Trophoblast cell (in vitro differentiated cells and primary cell): ENCODE results near the gene BTBD6.

Experiments
- DNase-seq, 2 donors: peaks; one replicate each; pipeline ENCODE4 v3.0.0-alpha.2; 2016
- H2AFZ ChIP-seq: 2 replicates; pipeline ENCODE4 v1.6.1; 2013; ENCODE audit warnings: low read length, moderate library complexity, mild to moderate bottlenecking; ENCODE audit not compliant: insufficient read depth, poor library complexity
- H2AK5ac ChIP-seq: 2 replicates; pipeline ENCODE4 v1.6.1; 2013; ENCODE audit warnings: mild to moderate bottlenecking, low read length
- H2BK120ac ChIP-seq: 2 replicates; pipeline ENCODE4 v1.6.1; 2013; ENCODE audit warnings: low read length, mild to moderate bottlenecking, moderate library complexity; ENCODE audit not compliant: insufficient read depth, poor library complexity
- H2BK12ac ChIP-seq: 2 replicates; pipeline ENCODE4 v1.6.1; 2013; ENCODE audit warnings: mild to moderate bottlenecking, low read length, moderate library complexity
- H2BK5ac ChIP-seq: 2 replicates; pipeline ENCODE4 v1.6.1; 2013; ENCODE audit warnings: low read length, low read depth, moderate library complexity, mild to moderate bottlenecking; ENCODE audit not compliant: poor library complexity
- H3K14ac ChIP-seq: 2 replicates; pipeline ENCODE4 v1.6.1; 2013; ENCODE audit warnings: mild to moderate bottlenecking, low read length
- H3K18ac ChIP-seq: 2 replicates; pipeline ENCODE4 v1.6.1; 2013; ENCODE audit warnings: mild to moderate bottlenecking, low read length
- H3K23ac ChIP-seq: 2 replicates; pipeline ENCODE4 v1.6.1; 2013; ENCODE audit warnings: low read length
- H3K27ac ChIP-seq: 2 replicates; pipeline ENCODE4 v1.5.1; 2013; ENCODE audit warnings: low read depth, mild to moderate bottlenecking, inconsistent platforms, low read length, moderate library complexity
- H3K27me3 ChIP-seq: 2 replicates; pipeline ENCODE4 v1.6.1; 2013; ENCODE audit warnings: inconsistent platforms, mild to moderate bottlenecking, low read length, moderate library complexity; ENCODE audit not compliant: insufficient read depth
- H3K36me3 ChIP-seq, 2 experiments: 1 replicate in 1 of 2; 2 replicates in 1 of 2; pipeline ENCODE4 v1.6.1; 2013; ENCODE audit warnings: low read length in 2 of 2, mild to moderate bottlenecking in 2 of 2, moderate library complexity in 1 of 2; ENCODE audit not compliant: insufficient read depth in 2 of 2, control insufficient read depth in 1 of 2
- H3K4ac ChIP-seq: 2 replicates; pipeline ENCODE4 v1.6.1; 2013; ENCODE audit warnings: low read depth, mild to moderate bottlenecking, low read length, moderate library complexity
- H3K4me1 ChIP-seq, 2 experiments: 1 replicate in 1 of 2; 2 replicates in 1 of 2; pipeline ENCODE4 v1.6.1; 2013; ENCODE audit warnings: low read length in 2 of 2, mild to moderate bottlenecking in 2 of 2, moderate library complexity in 1 of 2; ENCODE audit not compliant: insufficient read depth in 2 of 2, control insufficient read depth in 1 of 2
- H3K4me2 ChIP-seq: 2 replicates; pipeline ENCODE4 v1.6.1; 2013; ENCODE audit warnings: inconsistent platforms, mild to moderate bottlenecking, low read length, moderate library complexity
- H3K4me3 ChIP-seq: 2 replicates; pipeline ENCODE4 v1.5.1; 2013; ENCODE audit warnings: mild to moderate bottlenecking, low read depth, low read length, inconsistent platforms
- H3K79me1 ChIP-seq: one replicate; pipeline ENCODE4 v1.6.1; 2013; ENCODE audit warnings: low read length
- H3K79me2 ChIP-seq: 2 replicates; pipeline ENCODE4 v1.6.1; 2013; ENCODE audit warnings: low read length, mild to moderate bottlenecking; ENCODE audit not compliant: control insufficient read depth, insufficient read depth, poor library complexity
- H3K9ac ChIP-seq: 2 replicates; pipeline ENCODE4 v1.6.1; 2013; ENCODE audit warnings: mild to moderate bottlenecking, low read length
- H3K9me3 ChIP-seq: 2 replicates; pipeline ENCODE4 v1.6.1; 2013; ENCODE audit warnings: low read depth, mild to moderate bottlenecking, control low read depth, inconsistent platforms, low read length; ENCODE audit not compliant: insufficient read depth
- H4K12ac ChIP-seq: 2 replicates; pipeline ENCODE4 v1.6.1; 2013; ENCODE audit warnings: low read depth, mild to moderate bottlenecking, low read length, moderate library complexity
- H4K8ac ChIP-seq: 2 replicates; pipeline ENCODE4 v1.6.1; 2013; ENCODE audit warnings: low read depth, mild to moderate bottlenecking, low read length, moderate library complexity
- H4K91ac ChIP-seq: one replicate; pipeline ENCODE4 v1.6.1; 2013; ENCODE audit warnings: low read depth, mild to moderate bottlenecking, low read length, moderate library complexity
- WGBS: extraction: QIAGEN DNeasy Blood & Tissue Kit; methylation state at CpG from one replicate; pipeline ENCODE4 v1.1.7; 2013; ENCODE audit warnings: missing lambda C conversion rate; ENCODE audit not compliant: insufficient read length, insufficient coverage; ENCODE audit errors: extremely low coverage; 5-methylcytosine and 5-hydroxymethylcytosine counted together

The BTBD6 gene

DNA sequence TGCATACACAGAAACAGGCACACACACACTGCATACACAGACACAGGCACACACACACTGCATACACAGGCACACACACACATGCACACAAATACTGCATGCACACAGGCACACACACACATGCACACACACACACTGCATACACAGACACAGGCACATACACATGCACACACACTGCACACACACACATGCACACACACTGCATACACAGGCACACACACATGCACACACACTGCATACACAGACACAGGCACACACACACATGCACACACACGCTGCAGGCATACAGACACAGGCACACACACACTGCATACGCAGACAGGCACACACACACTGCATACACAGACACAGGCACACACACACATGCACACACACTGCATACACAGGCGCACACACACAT lies 32.7 kb upstream of the BTBD6 start:
- Histone ChIP-seq H3K27me3 (no peaks in the 10 kb centered on the region), H4K8ac (no peak overlapping the region), H3K36me3 (peaks cover 35 to 39% of the 10 kb centered on the region in 2 experiments)

DNA sequence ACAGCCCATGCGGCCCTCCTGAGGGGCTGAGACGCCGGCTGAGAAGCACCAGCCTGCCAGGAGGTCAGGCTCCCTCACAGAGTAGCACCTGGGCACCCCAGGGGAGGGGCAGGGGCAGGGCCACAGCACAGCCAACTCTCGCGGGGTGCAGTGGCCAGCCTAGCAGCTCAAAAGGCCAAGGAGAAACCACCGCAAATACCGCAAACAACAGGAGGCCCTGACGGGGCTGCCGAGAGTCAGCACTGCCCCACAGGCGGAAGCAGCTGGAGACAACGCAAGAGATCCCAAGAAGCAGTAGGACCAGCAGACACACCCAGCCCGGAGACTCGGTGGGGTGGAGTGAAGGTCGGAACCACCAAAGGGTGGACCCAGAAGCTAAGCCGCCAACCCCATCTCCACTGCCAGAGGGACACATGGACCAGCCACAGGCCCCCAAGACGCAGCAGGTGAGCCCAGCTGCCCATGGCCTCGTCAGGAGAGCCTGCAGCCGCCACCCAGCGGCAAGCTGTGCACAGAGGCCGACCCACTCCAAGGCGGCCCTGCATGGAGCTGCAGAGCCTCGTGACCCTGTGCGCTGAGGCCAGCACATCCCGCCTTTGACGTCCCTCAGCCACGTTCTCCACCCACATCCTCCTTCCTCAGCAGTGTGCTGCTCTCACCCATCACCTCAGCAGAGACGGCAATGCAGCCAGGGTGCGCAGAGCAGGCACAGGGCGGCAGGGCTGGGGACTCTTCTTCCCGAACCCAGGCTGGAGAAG lies 31.7 kb upstream of the BTBD6 start:
- no peak overlapping the region for H4K12ac ChIP-seq
- H3K27me3 ChIP-seq = no peaks in the 10 kb centered on the region
- H2BK120ac ChIP-seq = no peak overlapping the region
- H3K14ac ChIP-seq = no peak overlapping the region
- H3K23ac ChIP-seq = no peak overlapping the region
- no peaks in the 10 kb centered on the region for H3K4me1 ChIP-seq
- no peak overlapping the region for H2BK12ac ChIP-seq
- peaks cover 34 to 47% of the 10 kb centered on the region in 2 experiments for H3K36me3 ChIP-seq
- no peak overlapping the region for H3K4me2 ChIP-seq
- H2BK5ac ChIP-seq = no peak overlapping the region
- H3K9ac ChIP-seq = no peak overlapping the region
- no peak overlapping the region for H3K27ac ChIP-seq
- H4K8ac ChIP-seq = no peak overlapping the region
- no peak overlapping the region for H3K4ac ChIP-seq
- H3K79me2 ChIP-seq = no peaks in the 10 kb centered on the region
- WGBS = no CpG with 5 or more reads among the region's 30 CpGs
- H2AFZ ChIP-seq = no peak overlapping the region
- peaks cover 10% of the 10 kb centered on the region for H3K9me3 ChIP-seq
- H3K18ac ChIP-seq = no peak overlapping the region
- peak overlapping the region; percentile 25 for H3K4me3 ChIP-seq
- H3K79me1 ChIP-seq = no peaks in the 10 kb centered on the region
- no peak overlapping the region for H4K91ac ChIP-seq
- no peak for DNase-seq
- H2AK5ac ChIP-seq = no peak overlapping the region

More for the DNA sequence above, 32.7 kb upstream of the BTBD6 start:
- no peak overlapping the region for H2BK5ac ChIP-seq
- no CpG with 5 or more reads among the region's 3 CpGs for WGBS
- H3K4me3 ChIP-seq = peak overlapping the region; percentile 41
- no peak overlapping the region for H4K91ac ChIP-seq
- peaks cover 10% of the 10 kb centered on the region for H3K9me3 ChIP-seq
- H2AK5ac ChIP-seq = no peak overlapping the region
- H3K79me1 ChIP-seq = no peaks in the 10 kb centered on the region
- no peak overlapping the region for H3K9ac ChIP-seq
- H3K79me2 ChIP-seq = no peaks in the 10 kb centered on the region
- no peak overlapping the region for H3K18ac ChIP-seq
- H3K4ac ChIP-seq = no peak overlapping the region
- no peak overlapping the region for H2BK120ac ChIP-seq
- H2BK12ac ChIP-seq = no peak overlapping the region
- no peak overlapping the region for H3K14ac ChIP-seq
- no peak overlapping the region for H4K12ac ChIP-seq
- H3K4me2 ChIP-seq = no peak overlapping the region
- H3K4me1 ChIP-seq = no peaks in the 10 kb centered on the region
- no peak overlapping the region for H3K27ac ChIP-seq
- H3K23ac ChIP-seq = no peak overlapping the region
- no peak for DNase-seq
- no peak overlapping the region for H2AFZ ChIP-seq

DNA sequence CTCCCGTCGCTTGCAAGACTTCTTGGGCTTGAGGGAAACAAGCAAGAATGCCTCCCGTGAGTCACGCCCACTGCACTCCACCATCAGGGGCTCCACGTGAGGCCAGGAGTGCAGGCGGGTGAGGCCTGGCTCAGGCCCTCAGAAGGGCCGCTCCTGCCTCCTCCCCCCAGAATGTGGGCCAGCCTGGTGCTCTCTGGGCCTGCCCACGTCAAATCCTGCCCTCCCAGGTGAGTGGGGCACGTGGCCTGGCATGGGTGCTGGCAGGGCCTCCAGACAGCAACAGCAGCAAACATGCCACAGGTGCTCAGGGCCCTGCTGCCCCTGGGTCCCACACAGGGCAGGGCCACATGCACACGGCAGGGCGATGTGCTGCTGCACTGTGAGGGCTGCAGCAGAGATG lies 30.6 kb upstream of the BTBD6 start:
- Histone ChIP-seq H3K23ac (no peak overlapping the region), H3K4me1 (no peaks in the 10 kb centered on the region), H3K36me3 (peaks cover 37 to 49% of the 10 kb centered on the region in 2 experiments), H3K9ac (no peak overlapping the region), H3K4me2 (no peak overlapping the region), H2BK12ac (no peak overlapping the region), H3K18ac (no peak overlapping the region), H4K8ac (no peak overlapping the region), H3K4me3 (no peak overlapping the region), H2AK5ac (no peak overlapping the region), H3K79me2 (no peaks in the 10 kb centered on the region), H4K91ac (no peak overlapping the region), H3K4ac (no peak overlapping the region), H2AFZ (no peak overlapping the region), H3K27ac (no peak overlapping the region), H3K9me3 (peaks cover 10% of the 10 kb centered on the region), H3K14ac (no peak overlapping the region), H3K79me1 (no peaks in the 10 kb centered on the region), H3K27me3 (no peaks in the 10 kb centered on the region), H2BK120ac (no peak overlapping the region), H4K12ac (no peak overlapping the region), H2BK5ac (no peak overlapping the region)
- DNase-seq = no peak
- WGBS = no CpG with 5 or more reads among the region's 11 CpGs

DNA sequence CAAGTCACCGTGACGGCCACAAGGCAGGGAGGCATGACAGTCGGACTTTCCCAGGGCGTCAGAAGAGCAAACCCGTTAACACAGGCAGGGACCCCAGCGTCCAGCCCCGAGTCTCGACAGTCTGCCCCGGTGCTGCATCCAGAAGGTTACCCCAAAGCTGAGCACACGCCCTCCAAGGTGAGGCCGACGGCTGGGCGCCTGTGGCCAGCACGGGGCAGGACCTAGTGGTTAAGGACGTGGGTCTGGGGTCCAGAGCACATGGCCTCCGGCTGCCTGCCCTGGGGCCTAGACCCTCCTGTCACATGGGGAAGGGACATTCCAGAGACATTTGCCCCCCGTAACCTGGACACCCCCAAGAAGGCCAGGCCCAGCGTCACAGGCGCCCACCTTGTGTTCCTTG lies 29.7 kb upstream of the BTBD6 start:
- H3K4me3 ChIP-seq = no peak overlapping the region
- H3K4me2 ChIP-seq = no peak overlapping the region
- H2BK120ac ChIP-seq = no peak overlapping the region
- no peak overlapping the region for H4K91ac ChIP-seq
- no peak overlapping the region for H2BK12ac ChIP-seq
- no peak for DNase-seq
- no peaks in the 10 kb centered on the region for H3K79me1 ChIP-seq
- no peak overlapping the region for H3K18ac ChIP-seq
- H3K4me1 ChIP-seq = no peaks in the 10 kb centered on the region
- H3K9ac ChIP-seq = no peak overlapping the region
- no peak overlapping the region for H3K27ac ChIP-seq
- H2BK5ac ChIP-seq = no peak overlapping the region
- H3K23ac ChIP-seq = no peak overlapping the region
- H3K4ac ChIP-seq = no peak overlapping the region
- no peak overlapping the region for H4K8ac ChIP-seq
- peaks cover 41 to 52% of the 10 kb centered on the region in 2 experiments for H3K36me3 ChIP-seq
- no peak overlapping the region for H4K12ac ChIP-seq
- no peak overlapping the region for H2AK5ac ChIP-seq
- H3K14ac ChIP-seq = no peak overlapping the region
- WGBS = no CpG with 5 or more reads among the region's 19 CpGs
- peaks cover 12% of the 10 kb centered on the region for H3K9me3 ChIP-seq
- H2AFZ ChIP-seq = no peak overlapping the region
- no peaks in the 10 kb centered on the region for H3K27me3 ChIP-seq
- no peaks in the 10 kb centered on the region for H3K79me2 ChIP-seq
